OCI-LY3 (cell line): ENCODE data around the gene FAM117A.

Experiments
- H2AFZ ChIP-seq: fragments of 200-600, 300-600 bp; shearing (Covaris generic); 2 replicates; pipeline ENCODE4 v1.6.0; 2014; ENCODE audit warnings: antibody characterized with exemption, low read depth, low read length
- H3K27ac ChIP-seq: fragments of 200-600, 300-600 bp; sonication (generic); 2 replicates; pipeline ENCODE4 v1.5.1; 2014; ENCODE audit warnings: mild to moderate bottlenecking, low read length, moderate library complexity, mixed read lengths
- H3K27me3 ChIP-seq: fragments of 200-600, 300-600 bp; sonication (generic); 2 replicates; pipeline ENCODE4 v1.6.1; 2014; ENCODE audit warnings: low read depth, low read length, mixed read lengths
- H3K36me3 ChIP-seq: fragments of 200-600, 300-600 bp; sonication (generic); replicated peaks from 2 replicates; pipeline ENCODE3; 2014; ENCODE audit warnings: low read depth, low read length, mixed read lengths
- H3K4me1 ChIP-seq: fragments of 300-600, 200-600 bp; sonication (generic); 2 replicates; pipeline ENCODE4 v1.6.1; 2014; ENCODE audit warnings: low read length, mixed read lengths
- H3K4me2 ChIP-seq: fragments of 200-600, 300-600 bp; sonication (generic); 2 replicates; pipeline ENCODE4 v1.6.1; 2014; ENCODE audit warnings: low read length, mixed read lengths
- H3K4me3 ChIP-seq: fragments of 300-600, 200-600 bp; sonication (generic); 2 replicates; pipeline ENCODE4 v1.5.1; 2014; ENCODE audit warnings: antibody characterized with exemption, mild to moderate bottlenecking, low read length, moderate library complexity
- H3K79me2 ChIP-seq: fragments of 300-600, 200-600 bp; shearing (Covaris generic); 2 replicates; pipeline ENCODE4 v1.6.1; 2014; ENCODE audit warnings: mild to moderate bottlenecking, low read length, mixed read lengths
- H3K9ac ChIP-seq: fragments of 300-600, 200-600 bp; shearing (Covaris generic); 2 replicates; pipeline ENCODE4 v1.6.0; 2014; ENCODE audit warnings: mild to moderate bottlenecking, low read length, moderate library complexity
- H3K9me3 ChIP-seq: fragments of 200-600, 300-600 bp; shearing (Covaris generic); 2 replicates; pipeline ENCODE4 v1.6.1; 2014; ENCODE audit warnings: low read length, mixed read lengths; ENCODE audit not compliant: insufficient read depth
- H4K20me1 ChIP-seq: fragments of 200-600, 300-600 bp; sonication (generic); 2 replicates; pipeline ENCODE4 v1.6.1; 2016; ENCODE audit warnings: low read length, mixed read lengths; ENCODE audit not compliant: insufficient read depth
- CTCF ChIP-seq: fragments of 200-600, 300-600 bp; sonication (generic); IDR thresholded peaks from 2 replicates; pipeline ENCODE4 v1.5.1; 2014; ENCODE audit warnings: antibody characterized with exemption, low read length, low read depth
- EZH2phosphoT487 ChIP-seq: fragments of 200-600 bp; shearing (Covaris generic); IDR thresholded peaks from 2 replicates; pipeline ENCODE4 v1.6.1; 2018; ENCODE audit warnings: antibody characterized with exemption, mixed run types, low read depth

Gene FAM117A

GRCh38 chr17:49688848-49689247 lies 75.1 kb downstream of the FAM117A start:
- Histone ChIP-seq H3K4me1 (no peaks in the 10 kb centered on the region), H3K9me3 (no peaks in the 10 kb centered on the region), H4K20me1 (no peaks in the 10 kb centered on the region), H3K9ac (no peak overlapping the region), H2AFZ (no peak overlapping the region), H3K36me3 (no peaks in the 10 kb centered on the region), H3K27me3 (no peaks in the 10 kb centered on the region), H3K79me2 (no peaks in the 10 kb centered on the region), H3K4me3 (no peak overlapping the region), H3K4me2 (no peak overlapping the region), H3K27ac (no peak overlapping the region)
- TF ChIP-seq CTCF (no peak), EZH2phosphoT487 (no peak)

GRCh38 chr17:49687878-49688491 lies 75.9 kb downstream of the FAM117A start:
- Histone ChIP-seq H3K79me2 (no peaks in the 10 kb centered on the region), H3K36me3 (no peaks in the 10 kb centered on the region), H3K4me1 (no peaks in the 10 kb centered on the region), H3K9me3 (no peaks in the 10 kb centered on the region), H3K27ac (no peak overlapping the region), H3K27me3 (no peaks in the 10 kb centered on the region), H4K20me1 (no peaks in the 10 kb centered on the region), H3K4me2 (no peak overlapping the region), H2AFZ (peak overlapping the region; percentile 54; the same call in 1 of the 2 replicates), H3K9ac (no peak overlapping the region), H3K4me3 (no peak overlapping the region)
- TF ChIP-seq CTCF (no peak), EZH2phosphoT487 (no peak)

- peaks cover 8% of the 10 kb centered on the region for H3K27me3 ChIP-seq
- peaks cover 10% of the 10 kb centered on the region for H3K79me2 ChIP-seq
- H3K4me2 ChIP-seq: no peak overlapping the region
- H3K27ac ChIP-seq: no peak overlapping the region
- peaks cover 11% of the 10 kb centered on the region for H3K4me1 ChIP-seq
- H3K4me3 ChIP-seq: no peak overlapping the region
- H2AFZ ChIP-seq: no peak overlapping the region
- TF ChIP-seq EZH2phosphoT487: no peak
- H3K36me3 ChIP-seq: no peaks in the 10 kb centered on the region
- H4K20me1 ChIP-seq: peaks cover 6% of the 10 kb centered on the region; the same call in 1 of the 2 replicates
- H3K9me3 ChIP-seq: no peaks in the 10 kb centered on the region
- no peak overlapping the region for H3K9ac ChIP-seq
Measured at GRCh38 chr17:49681106-49681979, 82.6 kb downstream of the FAM117A start.

GRCh38 chr17:49680314-49680713 lies 83.6 kb downstream of the FAM117A start:
- peaks cover 3% of the 10 kb centered on the region for H3K36me3 ChIP-seq
- no peak overlapping the region for H3K9ac ChIP-seq
- H3K9me3 ChIP-seq: no peaks in the 10 kb centered on the region
- no peak overlapping the region for H3K4me3 ChIP-seq
- no peak for TF ChIP-seq EZH2phosphoT487
- TF ChIP-seq CTCF: no peak
- no peak overlapping the region for H2AFZ ChIP-seq
- H3K27me3 ChIP-seq: peaks cover 8% of the 10 kb centered on the region
- H3K4me2 ChIP-seq: no peak overlapping the region
- peaks cover 14% of the 10 kb centered on the region for H4K20me1 ChIP-seq
- H3K27ac ChIP-seq: no peak overlapping the region
- H3K4me1 ChIP-seq: peaks cover 19% of the 10 kb centered on the region
- H3K79me2 ChIP-seq: peaks cover 19% of the 10 kb centered on the region
